Stimulated activated CD8-positive, alpha-beta memory T cell treated with anti-CD3 and anti-CD28 coated beads, Interleukin-2, amount 100 ng/mL, for 1 hour (primary cell): ENCODE measurements around the gene GREM1.

Source experiments
- DNase-seq, 2 donors: peaks; one replicate each; pipeline ENCODE4 v3.0.0-alpha.2; 2020; ENCODE audit warnings: low read depth in 2 of 2

GREM1 gene

DNA sequence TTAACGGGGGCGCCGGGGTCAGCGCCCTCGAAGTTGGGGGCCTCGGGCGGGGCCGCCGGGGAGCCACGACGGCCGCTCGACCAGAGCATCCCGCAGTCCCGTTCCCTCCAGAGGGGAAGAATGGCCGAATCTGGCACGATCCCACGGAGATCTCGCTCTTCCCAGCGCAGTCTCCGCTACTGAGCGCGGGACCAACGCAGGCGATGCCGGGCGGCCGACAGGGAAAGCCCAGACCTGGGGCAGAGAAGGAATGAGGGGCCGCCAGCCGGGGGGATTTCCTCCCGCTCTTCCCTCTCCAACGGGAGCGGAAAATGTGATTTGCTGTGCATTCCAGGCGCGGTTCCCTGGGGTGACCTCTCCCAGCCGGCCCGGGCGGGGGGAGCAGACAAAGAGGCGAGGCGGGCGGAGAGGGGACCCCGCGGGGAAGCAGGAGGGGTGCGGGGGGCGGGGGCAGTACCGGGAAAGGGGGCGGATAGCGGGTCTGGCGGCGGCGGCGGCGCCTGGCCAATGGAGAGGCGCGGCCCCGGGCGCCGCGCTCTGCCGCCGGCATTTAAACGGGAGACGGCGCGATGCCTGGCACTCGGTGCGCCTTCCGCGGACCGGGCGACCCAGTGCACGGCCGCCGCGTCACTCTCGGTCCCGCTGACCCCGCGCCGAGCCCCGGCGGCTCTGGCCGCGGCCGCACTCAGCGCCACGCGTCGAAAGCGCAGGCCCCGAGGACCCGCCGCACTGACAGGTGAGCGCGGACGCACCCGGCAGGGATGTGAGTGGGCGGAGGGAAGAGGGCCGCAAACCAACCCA lies at the start of gene GREM1:
Gene GREM1, plus strand, starts transcription at position 579 of the 801 bp plus-strand sequence. CDS start 12,687 bp downstream, outside the sequence.
- DNase-seq: no peak

DNA sequence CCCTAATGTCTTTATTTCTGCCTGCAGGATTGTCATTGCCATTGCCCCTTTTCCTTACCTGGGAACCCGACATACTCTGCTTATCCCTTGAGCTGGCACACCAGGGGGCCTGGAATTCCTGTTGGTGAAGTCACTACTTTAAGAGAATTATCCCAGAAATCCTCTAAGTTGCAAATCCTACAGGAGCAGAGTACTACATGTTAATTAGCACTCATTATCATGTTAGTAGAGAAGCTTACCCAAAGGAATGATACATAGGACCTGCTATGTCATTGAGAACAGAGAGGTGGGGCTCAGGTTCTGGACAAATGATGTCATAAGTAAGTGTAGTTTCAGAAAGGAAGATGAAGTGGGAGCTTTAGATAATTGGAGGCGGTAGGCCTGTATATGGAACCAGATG lies 48.9 kb upstream of the GREM1 start:
- no peak for DNase-seq

DNA sequence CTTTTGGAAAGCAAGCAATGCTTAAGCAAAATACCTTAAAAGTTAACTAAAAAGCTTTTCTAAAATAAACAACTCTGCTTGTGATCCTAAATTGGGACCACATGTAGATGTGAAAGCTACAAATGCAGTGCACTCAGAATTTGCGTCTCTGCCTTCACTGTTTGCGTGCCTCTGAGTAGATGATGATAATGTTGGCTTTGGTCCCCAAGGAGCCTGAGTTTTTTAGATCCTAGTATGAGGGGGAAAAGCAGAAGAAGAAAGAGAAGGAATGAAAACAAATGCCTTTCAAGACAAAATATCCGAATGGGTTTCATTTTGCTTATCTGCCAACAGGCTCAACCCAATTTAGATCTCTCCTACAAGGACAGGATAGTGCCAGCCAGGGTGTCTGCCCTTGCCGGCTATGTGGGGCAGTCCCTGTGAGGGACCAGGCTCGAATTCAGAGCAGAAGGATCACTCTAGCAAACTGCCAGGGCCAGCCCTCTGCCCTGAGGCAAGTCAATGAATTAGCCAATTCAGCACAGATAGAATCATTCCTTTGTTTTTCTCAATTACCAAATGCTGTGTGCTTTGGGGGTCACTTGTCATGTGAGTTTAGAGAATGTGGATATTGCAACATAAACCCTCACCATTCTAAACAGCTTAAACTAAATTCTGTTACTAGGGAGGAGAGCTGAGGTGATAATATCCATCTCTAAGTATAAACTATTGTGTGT lies 47.8 kb upstream of the GREM1 start:
- no peak for DNase-seq

DNA sequence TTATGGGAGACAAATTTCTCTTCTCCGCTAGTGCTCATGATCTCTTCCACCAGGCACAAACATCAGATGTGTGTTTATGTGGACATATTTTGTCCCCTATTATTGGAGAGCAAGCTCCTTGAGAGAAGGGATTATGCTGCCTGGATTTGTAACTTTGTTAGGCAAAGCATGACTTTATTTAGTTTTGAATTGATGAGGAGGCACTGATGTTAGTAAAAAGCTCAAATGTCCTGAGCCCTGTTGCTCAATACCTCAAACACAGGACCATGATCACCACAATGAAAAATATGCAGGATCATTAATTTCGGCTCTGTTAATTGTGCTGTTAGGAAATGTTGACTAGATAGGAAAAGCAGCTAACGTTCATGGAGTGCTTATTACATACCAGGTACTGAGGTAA lies 47.2 kb upstream of the GREM1 start:
- DNase-seq: no peak

DNA sequence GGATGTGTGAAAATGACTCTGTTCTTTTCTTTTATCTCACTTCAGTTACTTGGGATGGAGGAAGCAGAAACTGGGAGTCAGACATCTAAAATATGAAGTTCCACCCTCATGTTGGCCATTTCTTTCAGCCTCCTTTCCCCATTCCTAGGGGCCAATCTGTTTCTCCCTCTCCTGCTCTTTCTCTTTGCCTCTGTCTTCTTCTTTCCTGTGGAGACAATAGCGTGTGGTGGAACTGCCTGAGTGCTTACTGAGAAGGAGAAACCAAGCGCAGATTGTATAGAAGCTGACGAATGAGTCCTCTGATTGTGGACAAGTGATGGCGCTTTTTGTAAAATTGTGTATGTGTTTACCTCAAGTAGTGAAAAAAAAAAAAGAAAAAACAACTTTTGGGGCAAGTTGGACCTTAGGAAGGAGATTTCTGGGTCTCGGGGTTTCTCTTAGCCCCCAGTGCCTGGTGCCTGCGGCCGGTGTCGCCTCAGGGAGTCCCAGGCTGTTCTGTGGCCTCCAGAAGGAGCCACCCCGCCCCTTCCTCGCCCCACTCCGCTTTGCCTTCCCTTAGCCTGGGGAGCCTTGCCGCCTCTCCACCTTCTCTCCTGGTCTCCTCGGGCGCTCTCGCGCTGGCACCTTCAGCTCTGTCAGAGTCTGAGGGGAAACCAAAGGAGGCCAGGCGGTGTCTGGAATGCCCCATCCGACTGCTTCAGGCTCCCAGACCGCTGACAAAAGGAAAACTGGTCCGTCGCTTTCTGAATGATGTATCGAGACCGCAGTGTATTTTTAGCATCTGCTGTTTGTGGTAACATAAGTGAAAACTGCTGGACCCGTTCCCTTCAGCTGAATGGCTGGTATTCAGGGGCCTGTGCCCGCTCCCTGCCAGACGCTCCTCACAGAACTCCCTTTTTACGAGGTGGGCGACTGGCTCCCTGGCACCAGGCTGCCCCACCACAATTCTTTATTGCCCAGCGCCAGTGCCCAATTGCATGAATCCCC lies 46.2 kb upstream of the GREM1 start:
- no peak for DNase-seq

GRCh38 chr15:32674681-32675080 lies 43.1 kb upstream of the GREM1 start:
- DNase-seq: no peak

DNA sequence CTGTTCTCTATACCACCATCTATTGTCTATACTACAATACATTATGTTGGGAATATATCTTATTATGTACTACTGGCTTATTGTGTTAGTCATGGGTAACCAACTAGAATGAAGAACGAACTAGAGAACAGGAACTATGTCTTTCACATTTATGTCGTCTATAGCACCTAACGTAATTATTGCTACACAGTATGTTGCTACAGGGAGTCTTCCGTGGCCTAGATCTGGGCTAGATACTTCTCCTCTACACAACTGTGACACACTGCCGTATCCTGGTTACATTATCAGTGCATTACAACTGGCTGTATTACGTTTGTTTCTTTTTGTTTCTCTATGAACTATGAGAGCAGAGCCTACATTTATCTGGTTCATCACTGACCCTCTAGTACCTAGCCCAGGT lies 42.3 kb upstream of the GREM1 start:
- no peak for DNase-seq

GRCh38 chr15:32676169-32676568 lies 41.6 kb upstream of the GREM1 start:
- no peak for DNase-seq

DNA sequence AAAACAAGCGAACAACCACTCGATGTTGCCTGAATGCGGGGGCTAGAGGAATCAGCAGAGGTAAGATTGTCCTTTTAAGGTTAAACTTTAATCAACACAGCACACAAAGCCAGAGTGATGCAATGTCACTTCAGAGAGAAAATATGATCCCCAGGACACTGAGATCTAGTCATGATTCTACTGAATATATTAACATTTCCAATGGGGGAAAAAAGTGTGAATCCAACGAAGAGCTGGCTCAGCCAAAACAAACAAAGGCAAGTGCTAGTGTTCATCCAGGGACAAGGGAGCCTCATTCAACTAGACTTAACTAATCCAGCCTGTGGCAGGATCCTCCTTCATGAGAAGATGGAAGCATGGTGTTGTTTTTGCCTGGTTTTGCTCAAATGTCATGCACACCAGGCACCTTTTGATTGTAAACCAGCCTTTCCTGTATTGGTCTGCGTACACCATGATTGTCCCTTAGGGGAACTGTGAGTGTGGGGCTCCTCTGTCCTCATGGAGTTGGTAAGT lies 40.5 kb upstream of the GREM1 start:
- DNase-seq: no peak

DNA sequence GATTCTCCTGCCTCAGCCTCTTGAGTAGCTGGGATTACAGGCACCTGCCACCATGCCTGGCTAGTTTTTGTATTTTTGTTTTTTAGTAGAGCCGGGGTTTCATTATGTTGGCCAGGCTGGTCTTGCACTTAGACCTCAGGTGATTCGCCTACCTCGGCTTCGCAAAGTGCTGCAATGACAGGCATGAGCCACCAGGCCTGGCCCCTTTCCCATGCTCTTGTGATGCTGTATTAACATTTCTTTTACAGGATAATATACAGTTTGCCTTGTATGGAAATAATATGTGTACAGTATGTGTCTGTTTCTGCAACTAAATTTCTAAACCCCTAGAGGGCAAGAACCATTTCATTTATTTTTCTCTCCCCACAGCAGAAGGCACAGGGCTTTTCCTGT lies 38.5 kb upstream of the GREM1 start:
- no peak for DNase-seq

DNA sequence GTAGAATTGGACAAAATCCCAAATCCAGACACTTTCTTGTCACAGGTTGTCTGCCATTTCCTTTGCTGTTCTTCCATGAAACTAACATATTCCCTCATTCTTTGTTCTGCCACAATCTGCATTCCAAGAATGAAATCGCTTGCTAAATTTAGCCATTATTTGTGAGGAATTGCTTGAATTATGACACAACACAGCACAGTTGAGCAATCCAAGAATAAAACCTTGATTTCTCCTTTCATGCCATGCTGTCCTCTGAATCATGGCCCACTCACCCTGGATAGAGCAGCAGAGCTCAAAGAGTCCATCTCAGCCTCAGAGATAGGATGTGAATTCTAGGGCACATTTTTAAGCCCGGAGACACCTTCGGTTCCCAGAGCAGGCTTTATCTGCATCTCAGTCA lies 35.2 kb upstream of the GREM1 start:
- no peak for DNase-seq

GRCh38 chr15:32682977-32683630 lies 34.7 kb upstream of the GREM1 start:
- no peak for DNase-seq

DNA sequence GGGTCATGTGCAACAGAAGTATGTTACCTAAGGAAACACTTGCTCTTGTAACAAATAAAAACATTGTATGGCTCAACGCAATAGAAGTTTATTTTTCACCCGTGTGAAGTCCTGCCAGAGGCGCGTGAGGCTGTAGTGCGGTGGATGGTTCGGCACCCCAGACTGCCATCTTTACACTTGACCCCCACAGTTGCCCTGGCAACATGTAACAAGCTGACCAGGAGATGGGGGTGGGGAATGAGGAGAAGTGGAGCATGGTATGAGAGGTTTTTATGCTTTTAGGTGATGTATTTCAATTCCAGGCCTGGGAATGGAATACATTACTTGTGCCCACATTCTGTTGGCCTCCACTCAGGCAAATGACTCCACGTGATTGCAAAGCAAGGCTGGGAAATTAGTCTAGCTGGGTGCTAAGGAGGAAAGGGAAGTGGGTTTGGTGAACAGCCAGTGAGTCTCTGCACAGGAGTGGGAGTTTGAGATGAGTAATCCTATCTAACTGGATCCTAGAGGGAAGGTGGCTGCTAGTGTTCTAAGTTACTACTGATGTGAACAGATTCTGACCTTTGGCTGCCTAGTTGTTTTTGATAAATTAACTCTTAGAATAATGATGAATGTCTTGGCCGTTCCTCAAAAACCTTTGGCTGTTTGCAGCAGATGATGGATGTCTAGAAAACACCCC lies 33.8 kb upstream of the GREM1 start:
- no peak for DNase-seq

DNA sequence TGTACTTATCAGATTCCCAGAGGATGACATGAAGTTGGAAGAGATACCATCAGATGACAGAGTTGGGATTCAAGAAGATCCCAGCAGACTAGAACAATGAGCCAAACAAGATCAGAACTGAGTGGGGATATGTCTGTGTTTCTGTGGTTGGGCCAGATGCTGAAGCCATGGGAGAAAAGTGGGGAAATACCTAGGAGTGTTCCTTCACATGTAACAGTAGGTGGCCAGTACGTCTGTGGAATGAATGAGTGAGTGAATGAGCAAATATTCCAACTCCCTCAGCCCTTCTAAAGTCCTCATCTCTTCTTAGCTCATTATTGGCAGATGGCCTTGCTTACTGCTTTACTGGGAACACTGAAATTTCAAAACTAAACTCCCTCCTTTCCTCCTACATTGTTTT lies 32.2 kb upstream of the GREM1 start:
- DNase-seq: no peak

DNA sequence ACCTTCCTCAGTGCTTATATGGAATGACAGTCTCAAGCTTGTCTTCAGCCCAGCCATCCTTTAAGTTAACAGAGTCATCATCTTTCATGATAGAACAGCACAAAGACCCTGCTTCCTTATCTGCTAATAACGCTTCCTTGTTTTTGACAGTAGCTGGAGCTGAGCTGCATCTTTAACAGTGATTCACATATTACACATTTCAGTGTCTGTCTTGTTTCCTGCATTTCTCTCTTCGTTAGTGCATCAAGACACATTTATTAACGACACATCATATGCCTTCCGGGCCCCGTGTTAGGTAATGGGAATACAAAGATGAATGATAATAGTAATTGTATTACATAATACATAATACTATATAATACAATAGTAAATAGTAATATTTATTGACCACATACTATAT lies 30.2 kb upstream of the GREM1 start:
- DNase-seq: no peak

- DNase-seq: no peak
Observed at GRCh38 chr15:32688151-32688639, 29.6 kb upstream of the GREM1 start.

DNA sequence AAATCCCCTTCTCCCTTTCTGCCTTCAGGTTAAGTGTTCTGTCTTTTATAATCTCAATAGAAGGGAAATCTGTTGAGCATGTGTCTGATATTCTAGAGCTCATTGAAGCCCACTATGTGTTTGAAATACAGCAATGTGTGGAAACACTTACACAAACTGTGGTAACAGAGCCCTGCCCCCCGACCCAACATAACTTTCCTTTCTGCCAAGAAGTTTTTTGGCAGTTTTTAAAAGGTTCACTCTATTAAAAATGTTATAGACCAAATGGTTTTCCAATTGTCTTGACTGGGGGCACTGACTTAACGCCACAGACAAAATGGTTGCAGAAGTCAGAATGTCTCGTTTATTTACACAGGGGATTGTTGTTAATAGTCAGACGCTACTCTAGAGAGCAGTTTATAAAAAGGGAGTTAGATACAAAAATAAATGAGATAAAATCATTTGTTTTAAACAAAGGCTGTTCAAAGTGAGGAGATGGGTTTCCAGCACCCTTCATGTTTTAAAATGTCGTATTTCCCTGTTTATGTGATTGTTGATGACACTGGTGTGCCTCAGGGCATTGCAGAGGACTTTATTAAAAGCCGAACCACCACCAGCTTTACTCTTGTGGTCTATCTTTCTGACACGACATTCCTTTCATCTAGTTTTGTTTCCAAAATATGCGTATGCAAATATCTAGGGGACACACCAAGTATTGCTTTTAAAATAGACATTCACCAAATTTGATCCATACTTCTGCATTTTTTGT lies 26.7 kb upstream of the GREM1 start:
- no peak for DNase-seq

DNA sequence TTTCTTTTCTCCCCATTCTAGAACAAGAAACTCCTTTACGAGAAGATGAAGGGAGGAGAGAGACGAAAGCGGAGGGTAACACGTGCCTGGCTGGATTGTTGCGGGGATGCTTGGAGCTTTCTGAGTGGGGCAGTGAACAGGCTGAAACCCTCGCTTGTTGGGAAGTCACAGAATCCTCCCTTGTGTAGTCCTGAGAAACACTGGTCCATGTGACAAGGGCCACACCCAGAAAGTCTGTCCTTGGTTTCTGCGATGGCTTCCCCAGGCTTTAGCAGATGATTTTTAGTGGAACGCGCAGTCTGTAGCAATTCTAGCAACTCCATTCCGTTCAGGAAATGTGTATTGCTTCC lies 26.1 kb upstream of the GREM1 start:
- no peak for DNase-seq

DNA sequence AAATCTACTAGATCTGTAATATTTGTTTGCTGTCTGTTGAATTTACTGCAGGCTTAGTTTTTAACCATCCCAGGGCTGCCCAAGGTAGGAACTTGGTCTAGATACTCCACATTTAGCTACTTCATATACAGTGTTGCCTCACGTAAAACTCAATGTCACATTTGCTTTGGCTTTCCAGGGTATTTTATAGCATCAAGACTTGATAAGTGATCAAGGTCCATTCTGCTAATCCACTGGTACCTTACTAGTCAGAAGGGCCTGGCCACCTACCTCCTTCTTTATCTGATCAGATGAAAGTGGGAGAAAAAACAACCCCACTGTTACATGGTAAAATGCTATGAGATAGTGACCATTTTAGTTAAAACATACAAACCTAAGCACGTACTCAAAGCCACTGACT lies 25.5 kb upstream of the GREM1 start:
- no peak for DNase-seq
